ENCODE results near the gene NLGN1.

Gene NLGN1

DNA sequence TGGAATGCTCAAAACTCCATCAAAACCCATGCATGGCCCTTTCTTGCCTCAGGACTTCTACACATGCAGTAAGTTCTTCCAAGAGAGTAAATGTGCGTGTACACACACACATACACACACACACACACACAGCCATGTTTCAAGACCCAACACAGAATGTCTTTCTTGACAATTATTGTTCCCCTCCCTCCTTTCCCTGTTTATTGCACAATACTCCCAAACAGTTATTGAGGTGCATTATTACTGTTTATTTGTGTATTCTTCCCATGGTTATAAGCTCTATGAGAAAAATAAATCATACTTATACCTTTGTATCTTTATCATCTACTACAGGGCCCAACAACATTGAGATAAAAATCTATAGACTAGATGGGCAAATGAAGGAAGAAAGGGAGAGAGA lies 937.8 kb downstream of the NLGN1 start:
- DNase-seq (ENCODE audit: low spot score): no peak

DNA sequence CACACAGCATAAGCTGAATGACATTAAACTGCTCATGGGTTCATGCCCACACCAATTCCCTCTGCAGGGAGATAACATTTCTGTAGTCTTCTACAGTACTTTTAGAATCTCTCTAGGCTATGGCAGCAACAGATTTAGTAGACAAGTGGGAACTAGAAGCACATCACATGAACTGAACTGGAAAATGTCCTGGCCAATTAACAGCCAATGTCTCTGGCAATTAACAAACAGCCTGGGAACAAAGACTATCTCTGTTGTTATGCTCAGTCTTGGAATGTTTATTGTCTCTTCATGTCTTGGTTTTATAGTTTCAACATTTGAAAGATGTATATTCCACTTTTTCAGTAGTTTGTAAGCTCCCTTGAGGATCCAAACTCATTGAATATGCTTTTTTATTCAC lies 938.4 kb downstream of the NLGN1 start:
- no peak for DNase-seq (ENCODE audit: low spot score)
